Endothelial cell of umbilical vein (primary cell): ENCODE measurements around the gene MINK1.

Experiments used
- GATA2 ChIP-seq: IDR thresholded peaks from 2 replicates; pipeline ENCODE4 v1.7.0; 2011; ENCODE audit warnings: low read depth, mild to moderate bottlenecking, moderate library complexity, mixed read lengths, low read length; ENCODE audit not compliant: insufficient read length, insufficient read depth
- POLR2AphosphoS5 ChIP-seq: IDR thresholded peaks from 2 replicates; pipeline ENCODE4 v1.6.1; 2012; ENCODE audit warnings: low read depth, mild to moderate bottlenecking, control low read depth, low read length, moderate library complexity; ENCODE audit not compliant: insufficient read depth

GRCh38 chr17:4789701-4789950 lies 43.5 kb upstream of the MINK1 start:
- TF ChIP-seq GATA2 = no peak
- no peak for TF ChIP-seq POLR2AphosphoS5
